ENCODE data around the gene DEPDC7. TPM values are rescaled to one million over a fixed set of nuclear protein-coding genes. Genes with fewer than 3 reads are reported as not detected.

DEPDC7 gene
- total RNA-seq, 5 donors from 2014 or later (not counting 1 experiment from before 2014, with no cell fraction given): 2.1 to 5.3 (median 2.5) TPM

GRCh38 chr11:33040033-33040861 lies 24.6 kb downstream of the DEPDC7 start:
- Mint-ChIP-seq H3K36me3 (peaks cover 4% of the 10 kb centered on the region), H3K27me3 (peaks cover 0 to 3% of the 10 kb centered on the region in 2 donors), H3K9me3 (no peaks in the 10 kb centered on the region), H3K4me1 (peaks cover 17 to 19% (median 18%) of the 10 kb centered on the region in 3 donors), H3K4me3 (peak overlapping the region; percentile 91 to 95 (median 94)), H3K27ac (peak overlapping the region; percentile 61 to 73)
- Histone ChIP-seq H3K4me1 (ENCODE audit: control insufficient read depth in 1 of 2, extremely low read depth in 1 of 2, insufficient read depth in 2 of 2, low read length in 2 of 2) (peaks cover 0 to 14% of the 10 kb centered on the region in 2 experiments), H3K4me3 (ENCODE audit: control insufficient read depth in 1 of 2, extremely low read depth in 1 of 2, low read length in 1 of 2) (peak overlapping the region; percentile 83 to 100), H3K36me3 (ENCODE audit: control insufficient read depth in 2 of 2, extremely low read depth in 1 of 2, insufficient read depth in 1 of 2, low read length in 1 of 2) (peaks cover 4 to 6% of the 10 kb centered on the region in 2 donors), H3K9me3 (no peaks in the 10 kb centered on the region), H3K27me3 (replicated peaks in 1 of 2; ENCODE audit: control insufficient read depth in 2 of 2, extremely low read depth in 1 of 2, insufficient read depth in 2 of 2, low read length in 1 of 2) (peaks cover 0 to 2% of the 10 kb centered on the region in 2 experiments), H3K27ac (ENCODE audit: low read length) (peak overlapping the region; percentile 83)
- CTCF ChIA-PET: interaction anchor here (0.6 to 1.6 kb wide), 5 partner anchors 8 to 70 kb away, joined by 3 to 7 read pairs (median 4); no protein-coding TSS in a partner anchor
- ATAC-seq (replicated peaks in 1 of 4) (peak in 2 of 4 experiments; percentile 4 to 38), DNase-seq (peak in 33 of 35 experiments; percentile 4 to 70 (median 33))
- POLR2A ChIA-PET: interaction anchor here (0.6 to 1.0 kb wide), 5 partner anchors 16 to 431 kb away, joined by 3 to 5 read pairs (median 4); no protein-coding TSS in a partner anchor
- WGBS (ENCODE audit: insufficient coverage): 3% methylated on average over 11 of the region's 30 CpGs

DNA sequence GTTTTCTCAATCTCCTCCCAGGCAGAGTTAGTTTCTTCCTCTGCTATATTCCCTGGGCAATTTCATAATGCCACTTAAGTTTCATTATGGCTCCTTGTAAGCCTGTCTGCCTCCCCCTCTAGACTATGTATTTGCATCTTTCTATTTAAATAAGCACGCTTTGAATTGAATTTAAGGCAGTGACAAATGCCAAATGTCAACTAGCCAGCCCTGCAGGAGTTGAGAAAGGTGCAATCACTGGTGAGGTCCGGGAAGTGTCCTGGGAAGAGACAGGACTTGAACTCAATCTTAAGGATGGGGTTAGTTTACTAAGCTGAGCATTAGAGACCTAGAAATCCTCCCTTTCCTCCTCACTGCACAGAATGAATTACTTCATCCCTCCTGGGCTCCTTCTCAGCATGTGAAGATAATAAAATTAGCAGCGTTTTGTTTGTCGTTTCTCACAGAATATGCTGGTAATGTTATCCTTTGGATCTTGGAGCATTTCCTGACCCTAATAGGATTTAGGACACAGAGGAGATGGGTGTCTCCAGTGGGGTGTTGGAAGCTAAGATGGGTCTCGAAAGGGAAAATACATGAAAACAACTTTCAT lies 25.3 kb downstream of the DEPDC7 start:
- peak overlapping the region; percentile 83 for H3K27ac ChIP-seq (ENCODE audit: low read length)
- POLR2A ChIA-PET: no interaction called here
- peaks cover 0 to 2% of the 10 kb centered on the region in 2 experiments for H3K27me3 ChIP-seq (replicated peaks in 1 of 2; ENCODE audit: control insufficient read depth in 2 of 2, extremely low read depth in 1 of 2, insufficient read depth in 2 of 2, low read length in 1 of 2)
- H3K4me1 Mint-ChIP-seq: peaks cover 17 to 19% (median 18%) of the 10 kb centered on the region in 3 donors
- CTCF ChIA-PET: no interaction called here
- DNase-seq: no peak
- peak overlapping the region; percentile 91 to 95 (median 94) for H3K4me3 Mint-ChIP-seq
- H3K4me3 ChIP-seq (ENCODE audit: control insufficient read depth in 1 of 2, extremely low read depth in 1 of 2, low read length in 1 of 2): no peak overlapping the region
- 100% methylated on average over 1 of the region's 5 CpGs for WGBS (ENCODE audit: insufficient coverage)
- ATAC-seq (replicated peaks in 1 of 4): no peak
- peaks cover 8% of the 10 kb centered on the region for H3K36me3 Mint-ChIP-seq
- H3K9me3 ChIP-seq: no peaks in the 10 kb centered on the region
- peaks cover 0 to 14% of the 10 kb centered on the region in 2 experiments for H3K4me1 ChIP-seq (ENCODE audit: control insufficient read depth in 1 of 2, extremely low read depth in 1 of 2, insufficient read depth in 2 of 2, low read length in 2 of 2)
- H3K27ac Mint-ChIP-seq: peak overlapping the region; percentile 61 to 73
- peaks cover 7 to 9% of the 10 kb centered on the region in 2 donors for H3K36me3 ChIP-seq (ENCODE audit: control insufficient read depth in 2 of 2, extremely low read depth in 1 of 2, insufficient read depth in 1 of 2, low read length in 1 of 2)
- no peaks in the 10 kb centered on the region for H3K9me3 Mint-ChIP-seq
- H3K27me3 Mint-ChIP-seq: no peaks in the 10 kb centered on the region

GRCh38 chr11:33043221-33043830 lies 27.6 kb downstream of the DEPDC7 start:
- Histone ChIP-seq H3K27ac (ENCODE audit: low read length) (no peak overlapping the region), H3K36me3 (ENCODE audit: control insufficient read depth in 2 of 2, extremely low read depth in 1 of 2, insufficient read depth in 1 of 2, low read length in 1 of 2) (peaks cover 7 to 13% of the 10 kb centered on the region in 2 donors), H3K9me3 (no peaks in the 10 kb centered on the region), H3K27me3 (replicated peaks in 1 of 2; ENCODE audit: control insufficient read depth in 2 of 2, extremely low read depth in 1 of 2, insufficient read depth in 2 of 2, low read length in 1 of 2) (peaks cover 0 to 2% of the 10 kb centered on the region in 2 experiments), H3K4me1 (ENCODE audit: control insufficient read depth in 1 of 2, extremely low read depth in 1 of 2, insufficient read depth in 2 of 2, low read length in 2 of 2) (peaks cover 0 to 14% of the 10 kb centered on the region in 2 experiments), H3K4me3 (ENCODE audit: control insufficient read depth in 1 of 2, extremely low read depth in 1 of 2, low read length in 1 of 2) (no peak overlapping the region)
- ATAC-seq (replicated peaks in 1 of 4) (no peak), DNase-seq (no peak)
- CTCF ChIA-PET: interaction anchor here in 1 of 2 donors (0.8 to 1.2 kb wide), 2 partner anchors 11 to 22 kb away, joined by 3 to 4 read pairs; no protein-coding TSS in a partner anchor
- Mint-ChIP-seq H3K27ac (no peak overlapping the region), H3K9me3 (no peaks in the 10 kb centered on the region), H3K27me3 (no peaks in the 10 kb centered on the region), H3K4me3 (no peak overlapping the region), H3K36me3 (peaks cover 22% of the 10 kb centered on the region), H3K4me1 (peaks cover 17 to 19% (median 18%) of the 10 kb centered on the region in 3 donors)
- WGBS (ENCODE audit: insufficient coverage): no CpG with 5 or more reads among the region's 2 CpGs
- POLR2A ChIA-PET: interaction anchor here in 1 of 2 donors (0.7 kb wide), 1 partner anchor 26 kb away, joined by 4 read pairs; no protein-coding TSS in a partner anchor

GRCh38 chr11:33044285-33044756 lies 28.6 kb downstream of the DEPDC7 start:
- ATAC-seq (replicated peaks in 1 of 4) (no peak), DNase-seq (no peak)
- peaks cover 0 to 14% of the 10 kb centered on the region in 2 experiments for H3K4me1 ChIP-seq (ENCODE audit: control insufficient read depth in 1 of 2, extremely low read depth in 1 of 2, insufficient read depth in 2 of 2, low read length in 2 of 2)
- Mint-ChIP-seq H3K9me3 (no peaks in the 10 kb centered on the region), H3K36me3 (peaks cover 25% of the 10 kb centered on the region), H3K4me1 (peaks cover 10 to 15% (median 14%) of the 10 kb centered on the region in 3 donors), H3K4me3 (no peak overlapping the region), H3K27ac (no peak overlapping the region), H3K27me3 (no peaks in the 10 kb centered on the region)
- no peak overlapping the region for H3K4me3 ChIP-seq (ENCODE audit: control insufficient read depth in 1 of 2, extremely low read depth in 1 of 2, low read length in 1 of 2)
- ChIA-PET CTCF (no interaction called here), POLR2A (interaction anchor here in 1 of 2 donors (0.7 kb wide), 1 partner anchor 25 kb away, joined by 4 read pairs; no protein-coding TSS in a partner anchor)
- peaks cover 0 to under 1% of the 10 kb centered on the region in 2 experiments for H3K27me3 ChIP-seq (replicated peaks in 1 of 2; ENCODE audit: control insufficient read depth in 2 of 2, extremely low read depth in 1 of 2, insufficient read depth in 2 of 2, low read length in 1 of 2)
- WGBS (ENCODE audit: insufficient coverage): 100% methylated on average over 1 of the region's 4 CpGs
- no peak overlapping the region for H3K27ac ChIP-seq (ENCODE audit: low read length)
- H3K9me3 ChIP-seq: no peaks in the 10 kb centered on the region
- H3K36me3 ChIP-seq (ENCODE audit: control insufficient read depth in 2 of 2, extremely low read depth in 1 of 2, insufficient read depth in 1 of 2, low read length in 1 of 2): peaks cover 7 to 16% of the 10 kb centered on the region in 2 donors

DNA sequence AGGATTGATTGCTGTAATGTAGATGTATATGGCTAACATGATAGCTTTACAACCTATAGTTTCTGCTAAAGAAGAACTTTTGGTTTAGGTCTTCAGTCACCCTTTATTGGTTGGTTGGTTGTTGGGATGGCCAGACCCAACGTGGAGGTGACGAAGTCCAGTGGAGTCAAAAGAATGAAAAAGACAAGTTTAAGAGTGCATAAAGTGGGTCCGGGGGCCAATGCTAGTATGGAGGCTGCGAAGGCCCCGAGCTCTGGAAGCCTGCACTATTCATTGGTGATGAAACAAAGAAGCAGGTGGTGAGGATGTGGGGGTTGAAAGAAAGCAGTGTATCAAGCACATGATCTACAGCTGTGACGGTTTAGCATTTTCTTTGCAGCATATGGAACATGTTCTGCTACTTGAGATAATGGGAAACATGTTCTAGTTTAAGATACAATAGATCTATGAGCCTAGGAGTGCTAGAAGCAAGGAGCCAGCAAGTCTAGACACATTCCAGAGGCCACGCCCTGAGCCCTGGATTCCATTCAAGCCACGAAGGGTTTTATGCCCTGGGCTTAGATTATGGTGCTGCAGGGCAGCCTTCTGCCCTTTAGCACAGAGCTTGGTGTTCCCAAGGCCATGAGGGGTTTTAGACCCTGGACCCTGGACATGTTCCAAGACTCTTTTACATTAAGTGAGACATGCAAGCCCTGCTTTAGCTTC lies 30.0 kb downstream of the DEPDC7 start:
- Histone ChIP-seq H3K27me3 (replicated peaks in 1 of 2; ENCODE audit: control insufficient read depth in 2 of 2, extremely low read depth in 1 of 2, insufficient read depth in 2 of 2, low read length in 1 of 2) (no peaks in the 10 kb centered on the region), H3K27ac (ENCODE audit: low read length) (no peak overlapping the region), H3K4me3 (ENCODE audit: control insufficient read depth in 1 of 2, extremely low read depth in 1 of 2, low read length in 1 of 2) (no peak overlapping the region), H3K9me3 (no peaks in the 10 kb centered on the region), H3K4me1 (ENCODE audit: control insufficient read depth in 1 of 2, extremely low read depth in 1 of 2, insufficient read depth in 2 of 2, low read length in 2 of 2) (peaks cover 0 to 3% of the 10 kb centered on the region in 2 experiments), H3K36me3 (ENCODE audit: control insufficient read depth in 2 of 2, extremely low read depth in 1 of 2, insufficient read depth in 1 of 2, low read length in 1 of 2) (peaks cover 7 to 16% of the 10 kb centered on the region in 2 donors)
- H3K9me3 Mint-ChIP-seq: no peaks in the 10 kb centered on the region
- no peak for ATAC-seq (replicated peaks in 1 of 4)
- H3K4me1 Mint-ChIP-seq: peaks cover 4 to 8% (median 7%) of the 10 kb centered on the region in 3 donors
- DNase-seq: no peak
- CTCF ChIA-PET: interaction anchor here (1.0 to 1.3 kb wide), 2 partner anchors 20 to 22 kb away, joined by 3 to 4 read pairs; no protein-coding TSS in a partner anchor
- POLR2A ChIA-PET: interaction anchor here (0.6 to 0.7 kb wide), 2 partner anchors 13 to 62 kb away, joined by 3 to 5 read pairs; no protein-coding TSS in a partner anchor
- WGBS (ENCODE audit: insufficient coverage): 87% methylated on average over 6 of the region's 8 CpGs
- H3K27ac Mint-ChIP-seq: no peak overlapping the region
- no peaks in the 10 kb centered on the region for H3K27me3 Mint-ChIP-seq
- H3K4me3 Mint-ChIP-seq: no peak overlapping the region
- H3K36me3 Mint-ChIP-seq: peaks cover 25% of the 10 kb centered on the region

Data from T-cell (primary cell).